H1 (cell line): ENCODE results near the gene OR8A1. TPM values are rescaled to one million over a fixed set of nuclear protein-coding genes. Genes with fewer than 3 reads are reported as not detected.

Source experiments
- CTCF ChIA-PET: fragments of 300-600 bp; sonication (Branson Sonifier 250); formaldehyde crosslinking; loops from one replicate; lab custom pipeline; 2021; ENCODE audit not compliant: partially characterized antibody; lab: Charles Lee
- POLR2A ChIA-PET: fragments of 300-600 bp; sonication (Branson Sonifier 250); formaldehyde crosslinking; loops from one replicate; lab custom pipeline; 2021; ENCODE audit warnings: inconsistent platforms; ENCODE audit not compliant: partially characterized antibody; lab: Charles Lee
- DNase-seq, 2 experiments: peaks; one replicate each; pipeline versions ENCODE4 v3.0.0 to v3.0.0-alpha.2; 2010 to 2022; ENCODE audit warnings: low spot score in 2 of 2, low read depth in 1 of 2, mixed read lengths in 1 of 2
- FAIRE-seq: peaks from 2 replicates; lab custom pipeline; 2011; peaks lifted over from hg19 to GRCh38; lab: Jason Lieb, UNC
- H2AFZ ChIP-seq: 2 replicates; pipeline ENCODE4 v1.8.1; 2012; ENCODE audit warnings: low read length, inconsistent platforms
- H2AK5ac ChIP-seq: 2 replicates; pipeline ENCODE4 v1.6.1; 2013; ENCODE audit warnings: low read depth, low read length
- H2BK120ac ChIP-seq: replicated peaks from 2 replicates; pipeline ENCODE3; 2013; ENCODE audit warnings: low read depth, low read length, inconsistent platforms
- H2BK12ac ChIP-seq: 2 replicates; pipeline ENCODE4 v1.6.1; 2013; ENCODE audit warnings: low read depth, low read length
- H2BK15ac ChIP-seq: 2 replicates; pipeline ENCODE4 v1.6.1; 2013; ENCODE audit warnings: low read length
- H2BK20ac ChIP-seq: 2 replicates; pipeline ENCODE4 v1.6.1; 2013; ENCODE audit warnings: low read length
- H2BK5ac ChIP-seq: 2 replicates; pipeline ENCODE4 v1.6.1; 2013; ENCODE audit warnings: low read depth, low read length
- H3K14ac ChIP-seq: 2 replicates; pipeline ENCODE4 v1.6.1; 2013; ENCODE audit warnings: inconsistent platforms; ENCODE audit not compliant: insufficient read length
- H3K18ac ChIP-seq: 2 replicates; pipeline ENCODE4 v1.6.1; 2013; ENCODE audit warnings: low read length; ENCODE audit errors: extremely low read depth
- H3K23ac ChIP-seq: 2 replicates; pipeline ENCODE4 v1.6.1; 2013; ENCODE audit warnings: inconsistent platforms; ENCODE audit not compliant: insufficient read length
- H3K23me2 ChIP-seq: 2 replicates; pipeline ENCODE4 v1.6.1; 2013; ENCODE audit warnings: low read depth, low read length
- H3K27ac ChIP-seq: 2 replicates; pipeline ENCODE4 v1.6.1; 2011; ENCODE audit warnings: low read depth, low read length, inconsistent platforms
- H3K27me3 ChIP-seq, 4 experiments: replicated peaks in 1 of 4; 1 replicate in 1 of 4; 2 replicates in 3 of 4; pipeline versions ENCODE4 v1.6.1 to v1.8.1; 2011 to 2013; ENCODE audit warnings: low read length in 3 of 4, mild to moderate bottlenecking in 3 of 4, inconsistent platforms in 2 of 4, mixed read lengths in 2 of 4, moderate library complexity in 1 of 4; ENCODE audit not compliant: control insufficient read depth in 3 of 4, insufficient read depth in 3 of 4; ENCODE audit errors: extremely low read depth in 1 of 4
- H3K36me3 ChIP-seq, 4 experiments: 2 replicates each; pipeline versions ENCODE4 v1.6.1 to v1.8.1; 2011 to 2013; ENCODE audit warnings: mild to moderate bottlenecking in 4 of 4, low read length in 3 of 4, moderate library complexity in 2 of 4, control low read depth in 1 of 4, inconsistent platforms in 1 of 4; ENCODE audit not compliant: insufficient read depth in 4 of 4, control insufficient read depth in 2 of 4
- H3K4ac ChIP-seq: replicated peaks from 2 replicates; pipeline ENCODE3; 2013; ENCODE audit warnings: low read length, low read depth, mixed read lengths, inconsistent platforms; ENCODE audit not compliant: insufficient read length
- H3K4me1 ChIP-seq, 4 experiments: replicated peaks in 1 of 4; 1 replicate in 1 of 4; 2 replicates in 3 of 4; pipeline versions ENCODE4 v1.6.1 to v1.8.1; 2011 to 2013; ENCODE audit warnings: low read length in 3 of 4, inconsistent platforms in 2 of 4, mixed read lengths in 1 of 4; ENCODE audit not compliant: insufficient read depth in 4 of 4, control insufficient read depth in 3 of 4
- H3K4me2 ChIP-seq, 2 experiments: 2 replicates each; pipeline versions ENCODE4 v1.6.1 to v1.8.1; 2011 to 2013; ENCODE audit warnings: low read depth in 2 of 2, low read length in 2 of 2, control low read depth in 1 of 2, inconsistent platforms in 1 of 2, mild to moderate bottlenecking in 1 of 2; ENCODE audit not compliant: insufficient read depth in 1 of 2
- H3K4me3 ChIP-seq, 4 experiments: fragments of 200-600, 300-600 bp in 1 of 4; sonication (generic), shearing (Covaris generic), sonication (Bioruptor Twin) in 1 of 4; 2 replicates each; pipeline versions ENCODE4 v1.5.1 to v1.8.1; 2011 to 2016; ENCODE audit warnings: low read length in 4 of 4, low read depth in 3 of 4, control low read depth in 2 of 4, inconsistent platforms in 2 of 4, mild to moderate bottlenecking in 2 of 4, mixed read lengths in 1 of 4, moderate library complexity in 1 of 4; ENCODE audit not compliant: insufficient read depth in 2 of 4; ENCODE audit errors: extremely low read depth in 1 of 4
- H3K56ac ChIP-seq: replicated peaks from 2 replicates; pipeline ENCODE3; 2013; ENCODE audit warnings: low read depth, mild to moderate bottlenecking, mixed read lengths, low read length, inconsistent platforms; ENCODE audit not compliant: insufficient read length
- H3K79me1 ChIP-seq: 2 replicates; pipeline ENCODE4 v1.6.1; 2013; ENCODE audit warnings: low read depth, low read length, control low read depth
- H3K79me2 ChIP-seq, 2 experiments: 2 replicates each; pipeline versions ENCODE4 v1.6.1 to v1.8.1; 2012 to 2013; ENCODE audit warnings: low read length in 2 of 2, mild to moderate bottlenecking in 2 of 2, inconsistent platforms in 1 of 2; ENCODE audit not compliant: insufficient read depth in 2 of 2, control insufficient read depth in 1 of 2
- H3K9ac ChIP-seq, 4 experiments: replicated peaks in 1 of 4; 1 replicate in 1 of 4; 2 replicates in 3 of 4; pipeline versions ENCODE4 v1.6.1 to v1.8.1; 2011 to 2013; ENCODE audit warnings: low read depth in 3 of 4, low read length in 3 of 4, control low read depth in 2 of 4, mild to moderate bottlenecking in 2 of 4, moderate library complexity in 2 of 4, inconsistent platforms in 1 of 4; ENCODE audit errors: extremely low read depth in 1 of 4
- H3K9me3 ChIP-seq, 2 experiments: 2 replicates each; pipeline versions ENCODE4 v1.6.1 to v1.8.1; 2012 to 2013; ENCODE audit warnings: mild to moderate bottlenecking in 2 of 2, moderate library complexity in 2 of 2, control low read depth in 1 of 2, inconsistent platforms in 1 of 2, low read depth in 1 of 2, low read length in 1 of 2, mixed read lengths in 1 of 2; ENCODE audit not compliant: insufficient read depth in 2 of 2
- H4K20me1 ChIP-seq, 2 experiments: replicated peaks in 1 of 2; 2 replicates each; pipeline versions ENCODE3 to v1.8.1; 2011 to 2013; ENCODE audit warnings: inconsistent platforms in 2 of 2, low read length in 2 of 2, mild to moderate bottlenecking in 1 of 2; ENCODE audit not compliant: insufficient read depth in 2 of 2, control insufficient read depth in 1 of 2
- H4K5ac ChIP-seq: 2 replicates; pipeline ENCODE4 v1.6.1; 2013; ENCODE audit warnings: low read length, low read depth, mixed read lengths, inconsistent platforms; ENCODE audit not compliant: insufficient read length
- H4K8ac ChIP-seq: 2 replicates; pipeline ENCODE4 v1.8.0; 2013; ENCODE audit warnings: mild to moderate bottlenecking, moderate library complexity, low read length, inconsistent platforms; ENCODE audit not compliant: insufficient read depth; ENCODE audit errors: extremely low read depth
- H4K91ac ChIP-seq: replicated peaks from 2 replicates; pipeline ENCODE3; 2013; ENCODE audit warnings: low read length, mixed read lengths, inconsistent platforms; ENCODE audit not compliant: insufficient read length
- CHD1 ChIP-seq: IDR thresholded peaks from 2 replicates; pipeline ENCODE4 v1.6.1; 2012; ENCODE audit warnings: low read depth, low read length, improper control_type of control experiment
- EP300 ChIP-seq, 2 experiments: IDR thresholded peaks; 1 replicate in 1 of 2; 2 replicates in 1 of 2; pipeline ENCODE4 v1.6.1; 2011 to 2012; ENCODE audit warnings: low read depth in 2 of 2, low read length in 2 of 2, mild to moderate bottlenecking in 2 of 2, borderline replicate concordance in 1 of 2, inconsistent platforms in 1 of 2, moderate library complexity in 1 of 2
- HDAC6 ChIP-seq: IDR thresholded peaks from one replicate; pipeline ENCODE4 v1.7.1; 2012; ENCODE audit warnings: low read depth, mild to moderate bottlenecking, inconsistent platforms, low read length, moderate library complexity
- POU5F1 ChIP-seq: IDR thresholded peaks from 2 replicates; pipeline ENCODE4 v1.6.1; 2011; ENCODE audit warnings: low read depth, mild to moderate bottlenecking, low read length, moderate library complexity
- SAP30 ChIP-seq: fragments of 300-600 bp; sonication (generic); IDR thresholded peaks from 2 replicates; pipeline ENCODE4 v1.7.1; 2012; ENCODE audit warnings: low read length, moderate library complexity, mild to moderate bottlenecking, inconsistent platforms; ENCODE audit not compliant: insufficient read depth, insufficient replicate concordance
- WGBS, 2 experiments: shearing (Covaris generic) in 1 of 2; methylation state at CpG; one replicate each; pipeline versions ENCODE4 v1.1.6 to v1.1.7; 2013 to 2015; ENCODE audit warnings: low lambda C conversion rate in 2 of 2, mixed read lengths in 2 of 2, inconsistent platforms in 1 of 2, low coverage in 1 of 2, missing lambda C conversion rate in 1 of 2; ENCODE audit not compliant: insufficient replicate concordance in 2 of 2, insufficient coverage in 1 of 2, insufficient read length in 1 of 2; ENCODE audit errors: extremely low coverage in 1 of 2, missing lambda C conversion rate in 1 of 2; 5-methylcytosine and 5-hydroxymethylcytosine counted together
- polyA plus RNA-seq, 7 experiments: library from polyadenylated mRNA; depleted of rRNA in 3 of 7; stranded (reverse) in 5 of 7; unstranded in 2 of 7; fragments of >200 nt in 5 of 7; fragments of 200-250 nt in 2 of 7; gene quantifications; 1 replicate in 5 of 7; 2 replicates in 1 of 7; 4 replicates in 1 of 7; pipeline versions ENCODE4 v1.2.1 to v1.2.3, GENCODE V29; 2011 to 2013; ENCODE audit warnings: missing spikeins in 2 of 7, mixed read lengths in 2 of 7
- total RNA-seq: library from RNA; stranded (reverse); fragmentation: NEBNext Ultra II Directional; extraction: Animal tissue kit (Norgen Biotek cat#: 25700); gene quantifications from 2 replicates; pipeline ENCODE4 v1.2.1, GENCODE V29; 2021
- TF ChIP-seq, protein P1 (sequence below): IDR thresholded peaks from 2 replicates; pipeline ENCODE4 v1.6.1; 2012; ENCODE audit warnings: inconsistent platforms

Gene OR8A1
- total and polyA plus RNA-seq, 2 of the 8 experiments (the other 6 are each of a cell fraction or from before 2014, with no cell fraction given) = not detected

GRCh38 chr11:124582565-124582964 is 12.8 kb downstream of the OR8A1 start:
- no peaks in the 10 kb centered on the region for H3K27me3 ChIP-seq
- no peaks in the 10 kb centered on the region for H3K79me2 ChIP-seq
- 88% methylated on average over 2 of the region's 2 CpGs; no CpG with 5 or more reads in 1 of the 2 experiments for WGBS, 2 experiments
- no peak overlapping the region for H2BK12ac ChIP-seq
- H3K4ac ChIP-seq = no peak overlapping the region
- no peaks in the 10 kb centered on the region for H3K36me3 ChIP-seq
- H2BK20ac ChIP-seq = no peak overlapping the region
- no peak overlapping the region for H2BK15ac ChIP-seq
- no peak overlapping the region for H3K56ac ChIP-seq
- H4K5ac ChIP-seq = no peak overlapping the region
- H3K4me2 ChIP-seq = no peak overlapping the region
- H3K23ac ChIP-seq = no peak overlapping the region
- H2AFZ ChIP-seq = peak overlapping the region; percentile 40; the same call in 1 of the 2 replicates
- H3K18ac ChIP-seq = no peak overlapping the region
- H3K9me3 ChIP-seq = no peaks in the 10 kb centered on the region
- H4K20me1 ChIP-seq = no peaks in the 10 kb centered on the region
- no peak overlapping the region for H2BK5ac ChIP-seq
- no peak overlapping the region for H3K9ac ChIP-seq
- H3K4me1 ChIP-seq = peaks cover 0 to 3% (median 0%) of the 10 kb centered on the region in 4 experiments; a peak in 1 of 7 replicates
- ChIA-PET CTCF (interaction anchor here (0.6 to 5.3 kb wide), 3 partner anchors 11 to 167 kb away, joined by 3 to 59 read pairs (median 9); no protein-coding TSS in a partner anchor), POLR2A (no interaction called here)
- H3K4me3 ChIP-seq = no peak overlapping the region
- no peaks in the 10 kb centered on the region for H3K79me1 ChIP-seq
- DNase-seq (no peak), FAIRE-seq (no peak)
- no peak overlapping the region for H3K14ac ChIP-seq
- no peak overlapping the region for H4K8ac ChIP-seq
- no peaks in the 10 kb centered on the region for H3K23me2 ChIP-seq
- no peak overlapping the region for H2AK5ac ChIP-seq
- no peak overlapping the region for H2BK120ac ChIP-seq
- no peak overlapping the region for H3K27ac ChIP-seq
- no peak overlapping the region for H4K91ac ChIP-seq
- TF ChIP-seq POU5F1 = no peak
- TF ChIP-seq EP300 (IDR thresholded peaks at IDR 0.05; ENCODE audit: borderline replicate concordance in 1 of 2, low read depth in 2 of 2, low read length in 2 of 2) = no peak
- TF ChIP-seq, protein P1, sequence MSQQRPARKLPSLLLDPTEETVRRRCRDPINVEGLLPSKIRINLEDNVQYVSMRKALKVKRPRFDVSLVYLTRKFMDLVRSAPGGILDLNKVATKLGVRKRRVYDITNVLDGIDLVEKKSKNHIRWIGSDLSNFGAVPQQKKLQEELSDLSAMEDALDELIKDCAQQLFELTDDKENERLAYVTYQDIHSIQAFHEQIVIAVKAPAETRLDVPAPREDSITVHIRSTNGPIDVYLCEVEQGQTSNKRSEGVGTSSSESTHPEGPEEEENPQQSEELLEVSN = no peak
- TF ChIP-seq SAP30 = no peak
- TF ChIP-seq CHD1 = no peak
- TF ChIP-seq HDAC6 = no peak
